GM12891 (cell line): ENCODE results near the gene NUBP2.

ENCODE experiments used
- PAX5 ChIP-seq: IDR thresholded peaks from 2 replicates; pipeline ENCODE4 v1.6.1; 2011; ENCODE audit warnings: low read length, moderate library complexity, mild to moderate bottlenecking; ENCODE audit not compliant: insufficient read depth, severe bottlenecking
- POLR2A ChIP-seq: IDR thresholded peaks from 2 replicates; pipeline ENCODE4 v1.6.1; 2011; ENCODE audit warnings: low read depth, low read length, control low read depth
- POLR2AphosphoS5 ChIP-seq: IDR thresholded peaks from 2 replicates; pipeline ENCODE4 v1.6.1; 2011; ENCODE audit warnings: low read depth, low read length, control low read depth

- TF ChIP-seq POLR2AphosphoS5 (no peak), POLR2A (no peak), PAX5 (no peak)
Observed at GRCh38 chr16:1745900-1746692, 36.7 kb upstream of the NUBP2 start.
